ENCODE results near the gene MEIS1. TPM values are rescaled to one million over a fixed set of nuclear protein-coding genes. Genes with fewer than 3 reads are reported as not detected.

The MEIS1 gene
- total RNA-seq, 4 donors from 2014 or later: 9.2 to 22.6 (median 18.8) TPM

DNA sequence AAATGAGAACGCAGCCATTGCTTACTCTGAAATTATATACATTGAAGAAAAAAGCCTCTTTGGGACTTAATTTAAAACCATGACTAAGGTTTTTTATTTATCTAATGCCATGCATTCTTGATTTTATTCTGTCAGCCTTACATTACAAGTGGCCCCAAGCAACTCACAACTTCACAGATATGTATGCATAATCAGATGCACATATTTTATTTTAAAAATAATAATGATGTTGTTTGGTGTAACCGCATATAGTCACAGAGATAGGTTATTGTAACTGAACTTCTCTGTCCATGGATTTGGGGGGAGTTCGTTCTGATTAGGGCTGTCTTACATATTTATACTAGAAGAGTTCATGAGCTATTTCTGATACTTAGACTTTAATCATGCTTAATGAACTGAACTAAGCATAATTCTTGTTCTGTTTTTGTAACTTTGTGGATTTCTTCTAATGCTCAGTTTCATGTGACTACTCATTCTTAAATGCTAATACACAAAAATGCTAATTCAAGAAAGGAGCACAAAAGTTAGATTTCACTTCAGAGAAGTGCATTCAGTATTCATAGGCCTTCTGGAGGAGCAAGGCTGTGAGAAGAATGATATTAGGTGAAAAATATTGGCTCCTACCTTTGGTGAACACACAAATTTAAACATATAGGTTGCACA is 26.2 kb downstream of the MEIS1 start:
- DNase-seq (ENCODE audit: low spot score in 2 of 2): no peak
- intact Hi-C loops (cut with DNase I; ENCODE audit: low total_unique reads): no loop called here
- no peak overlapping the region for H3K4me3 ChIP-seq (ENCODE audit: low read depth, poor library complexity, severe bottlenecking)
- TF ChIP-seq, protein P1, sequence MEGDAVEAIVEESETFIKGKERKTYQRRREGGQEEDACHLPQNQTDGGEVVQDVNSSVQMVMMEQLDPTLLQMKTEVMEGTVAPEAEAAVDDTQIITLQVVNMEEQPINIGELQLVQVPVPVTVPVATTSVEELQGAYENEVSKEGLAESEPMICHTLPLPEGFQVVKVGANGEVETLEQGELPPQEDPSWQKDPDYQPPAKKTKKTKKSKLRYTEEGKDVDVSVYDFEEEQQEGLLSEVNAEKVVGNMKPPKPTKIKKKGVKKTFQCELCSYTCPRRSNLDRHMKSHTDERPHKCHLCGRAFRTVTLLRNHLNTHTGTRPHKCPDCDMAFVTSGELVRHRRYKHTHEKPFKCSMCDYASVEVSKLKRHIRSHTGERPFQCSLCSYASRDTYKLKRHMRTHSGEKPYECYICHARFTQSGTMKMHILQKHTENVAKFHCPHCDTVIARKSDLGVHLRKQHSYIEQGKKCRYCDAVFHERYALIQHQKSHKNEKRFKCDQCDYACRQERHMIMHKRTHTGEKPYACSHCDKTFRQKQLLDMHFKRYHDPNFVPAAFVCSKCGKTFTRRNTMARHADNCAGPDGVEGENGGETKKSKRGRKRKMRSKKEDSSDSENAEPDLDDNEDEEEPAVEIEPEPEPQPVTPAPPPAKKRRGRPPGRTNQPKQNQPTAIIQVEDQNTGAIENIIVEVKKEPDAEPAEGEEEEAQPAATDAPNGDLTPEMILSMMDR (IDR thresholded peaks at IDR 0.05): no peak
- no peak for TF ChIP-seq POLR2A (IDR thresholded peaks at IDR 0.05)
- WGBS, 2 donors: 93 to 95% methylated on average over 3 of the region's 3 CpGs

DNA sequence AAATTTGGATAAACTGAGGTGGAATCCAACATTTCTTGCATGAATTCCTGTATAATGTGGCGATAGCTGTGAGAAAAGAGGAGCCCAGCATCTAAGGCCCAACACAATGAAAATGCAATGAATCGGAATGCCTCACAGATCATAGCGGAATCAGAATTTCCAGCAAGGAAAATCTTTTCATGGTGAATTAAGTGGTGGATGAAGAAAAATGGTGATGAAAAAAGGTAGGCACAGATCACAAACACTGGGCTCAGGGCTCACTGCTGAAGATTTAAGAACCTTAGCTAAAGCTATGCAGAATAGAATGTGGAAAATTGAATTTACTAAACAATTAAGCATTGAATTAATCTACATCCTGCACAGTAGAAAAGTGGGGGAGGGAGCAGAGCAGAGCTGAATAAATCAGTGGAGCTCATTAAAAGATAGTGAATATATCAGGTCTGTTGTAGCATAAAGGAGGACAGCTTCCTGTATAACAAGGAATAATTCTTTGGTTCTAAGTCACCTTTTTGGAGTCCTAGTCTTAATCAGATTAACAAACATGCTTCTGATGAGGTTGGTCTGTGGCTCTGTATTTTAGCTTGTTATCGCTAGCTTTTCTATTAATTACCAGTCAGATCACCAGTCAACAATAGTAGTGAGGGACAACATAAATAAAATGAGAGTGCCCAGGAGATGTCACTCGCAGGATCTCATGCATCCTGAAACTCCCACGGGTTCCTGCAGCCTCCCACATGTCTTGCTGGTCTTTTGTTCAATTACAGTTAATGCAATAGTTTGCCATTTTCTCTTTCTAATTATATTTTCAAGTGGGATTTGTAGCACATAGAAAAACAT is 27.0 kb downstream of the MEIS1 start:
- intact Hi-C loops (cut with DNase I; ENCODE audit: low total_unique reads): no loop called here
- H3K4me3 ChIP-seq (ENCODE audit: low read depth, poor library complexity, severe bottlenecking): no peak overlapping the region
- 79 to 87% methylated on average over 6 of the region's 6 CpGs for WGBS, 2 donors
- no peak for TF ChIP-seq POLR2A (IDR thresholded peaks at IDR 0.05)
- TF ChIP-seq, protein P1 (IDR thresholded peaks at IDR 0.05): no peak
- DNase-seq (ENCODE audit: low spot score in 2 of 2): no peak

DNA sequence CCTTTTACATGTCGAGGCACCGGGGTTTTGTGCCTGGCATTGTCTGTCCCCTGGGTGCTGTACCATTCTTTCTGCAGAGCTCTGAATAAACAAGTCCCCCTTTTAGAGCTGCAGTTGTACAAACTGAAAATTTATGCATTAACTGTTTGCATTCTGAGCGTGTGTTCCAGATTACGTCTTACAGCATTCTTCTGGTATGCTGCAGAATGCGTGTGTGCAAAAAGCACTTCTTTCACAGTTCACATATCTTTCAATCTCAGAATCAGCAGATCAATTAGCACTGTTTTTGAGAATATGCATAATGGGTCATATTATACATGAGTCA is 27.5 kb downstream of the MEIS1 start:
- WGBS, 2 donors: 74 to 75% methylated on average over 5 of the region's 5 CpGs
- DNase-seq (ENCODE audit: low spot score in 2 of 2): no peak
- no peak for TF ChIP-seq POLR2A (IDR thresholded peaks at IDR 0.05)
- TF ChIP-seq, protein P1 (IDR thresholded peaks at IDR 0.05): no peak
- intact Hi-C loops (cut with DNase I; ENCODE audit: low total_unique reads): no loop called here
- no peak overlapping the region for H3K4me3 ChIP-seq (ENCODE audit: low read depth, poor library complexity, severe bottlenecking)

DNA sequence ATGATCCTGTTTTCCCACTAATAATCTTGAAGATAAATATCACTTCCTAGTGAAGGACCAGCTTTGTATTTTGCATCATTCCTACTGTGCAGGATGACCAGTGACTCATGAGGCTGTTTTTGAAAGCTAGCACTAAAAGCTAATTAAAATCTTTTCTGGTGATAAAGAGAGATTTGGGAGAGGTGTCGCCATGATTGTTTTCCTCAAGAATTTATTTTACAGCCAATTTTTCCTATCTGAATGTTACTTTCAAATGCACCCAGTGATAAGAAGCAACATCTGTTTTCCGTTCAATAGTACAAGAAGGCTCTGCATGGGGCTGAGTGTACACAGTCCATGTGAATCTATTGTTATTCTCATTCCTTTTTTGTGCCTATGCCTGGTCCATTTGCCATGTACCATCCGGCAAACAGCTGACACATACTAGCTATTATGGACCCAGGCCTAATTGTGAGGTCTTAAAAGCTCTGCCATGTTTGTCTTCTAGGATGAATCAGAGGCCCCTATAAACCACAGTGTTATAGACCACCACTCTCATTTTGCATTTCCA is 28.4 kb downstream of the MEIS1 start:
- H3K4me3 ChIP-seq (ENCODE audit: low read depth, poor library complexity, severe bottlenecking): no peak overlapping the region
- WGBS, 2 donors: 75 to 82% methylated on average over 3 of the region's 3 CpGs
- no peak for DNase-seq (ENCODE audit: low spot score in 2 of 2)
- intact Hi-C loops (cut with DNase I; ENCODE audit: low total_unique reads): no loop called here
- TF ChIP-seq, protein P1 (IDR thresholded peaks at IDR 0.05): no peak
- TF ChIP-seq POLR2A (IDR thresholded peaks at IDR 0.05): no peak

DNA sequence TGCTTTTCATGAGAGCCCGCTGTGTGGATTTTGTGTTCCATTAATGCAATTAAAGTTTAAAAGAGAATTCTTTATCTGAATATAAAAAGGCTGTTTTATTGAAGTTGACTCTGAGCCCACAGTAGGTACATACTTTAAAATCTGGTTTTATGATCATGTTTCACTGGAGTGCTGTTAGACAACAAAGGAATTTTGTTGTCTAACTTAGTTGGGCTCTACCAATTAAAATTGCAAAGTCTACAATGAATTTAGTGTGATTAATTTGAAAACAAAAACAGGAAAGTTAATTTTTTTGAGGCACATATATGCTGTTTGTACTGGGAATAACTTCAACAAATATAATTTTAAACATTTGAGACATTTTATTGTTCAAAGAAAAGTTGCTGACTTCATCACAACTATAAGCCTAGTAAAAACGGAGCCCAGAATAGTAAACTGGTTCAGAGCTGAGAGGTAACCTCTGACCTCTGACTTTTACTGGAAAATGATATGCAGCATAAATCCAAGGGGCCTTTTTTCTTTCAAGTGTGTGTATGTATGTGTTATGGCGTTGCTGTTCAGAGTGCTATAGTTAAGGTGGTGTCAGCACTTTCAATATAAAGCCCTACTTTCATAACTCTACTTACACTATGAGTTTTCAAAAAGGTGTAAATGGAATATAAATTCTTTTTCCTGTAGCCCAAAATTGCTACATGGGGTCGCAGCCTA is 30.2 kb downstream of the MEIS1 start:
- WGBS, 2 donors: 84 to 88% methylated on average over 4 of the region's 4 CpGs
- TF ChIP-seq POLR2A (IDR thresholded peaks at IDR 0.05): no peak
- TF ChIP-seq, protein P1 (IDR thresholded peaks at IDR 0.05): no peak
- no peak for DNase-seq (ENCODE audit: low spot score in 2 of 2)
- intact Hi-C loops (cut with DNase I; ENCODE audit: low total_unique reads): no loop called here
- H3K4me3 ChIP-seq (ENCODE audit: low read depth, poor library complexity, severe bottlenecking): no peak overlapping the region

Measured in lower leg skin (tissue), 4 donors.